ENCODE data around the gene EVX1.

- TF ChIP-seq CTCF (IDR thresholded peaks at IDR 0.05): no peak
- no peak for TF ChIP-seq POLR2A (IDR thresholded peaks at IDR 0.05)
Measured at GRCh38 chr7:27198138-27198841, 44.3 kb upstream of the EVX1 start.
